Activated CD8-positive, alpha-beta memory T cell treated with anti-CD3 and anti-CD28 coated beads for 36 hours (primary cell): ENCODE measurements around the gene FAM222A. TPM values are rescaled to one million over a fixed set of nuclear protein-coding genes. Genes with fewer than 3 reads are reported as not detected.
"Not testable (repeated sequence)": the region's sequence is repeated elsewhere in the genome, so short reads cannot be mapped to it uniquely, and the experiment has no call there.

Source experiments
- CTCF ChIA-PET: fragments of 350-600 bp; sonication (Branson Sonifier 250); formaldehyde crosslinking; loops from one replicate; lab custom pipeline; 2021; ENCODE audit warnings: antibody characterized with exemption; lab: Charles Lee
- POLR2A ChIA-PET: fragments of 350-600 bp; sonication (Branson Sonifier 250); formaldehyde crosslinking; loops from one replicate; lab custom pipeline; 2021; ENCODE audit warnings: antibody characterized with exemption; lab: Charles Lee
- total RNA-seq, 2 experiments: library from RNA; stranded (reverse); gene quantifications; one replicate each; pipeline ENCODE4 v1.2.3, GENCODE V29; 2021

The FAM222A gene
- total RNA-seq, 2 experiments from 2014 or later: 2.1 to 2.5 TPM

DNA sequence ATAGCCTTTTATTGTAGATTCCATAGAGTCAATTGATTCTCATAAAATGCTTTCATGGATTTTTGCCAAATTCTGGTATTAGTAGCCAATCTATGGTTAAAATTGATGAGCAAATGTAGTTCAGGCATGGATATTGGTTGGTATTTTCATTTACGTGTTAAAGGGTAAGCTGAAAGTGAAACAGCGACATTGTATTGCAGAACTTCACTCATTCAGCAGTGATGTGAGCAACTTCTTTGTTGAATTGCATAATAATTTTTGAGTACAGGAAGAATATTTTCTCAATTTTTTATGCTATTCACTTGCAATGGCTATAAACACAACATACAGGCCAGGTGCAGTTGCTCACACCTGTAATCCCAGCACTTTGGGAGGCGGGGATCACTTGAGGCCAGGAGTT, 24.2 kb upstream of the FAM222A start:
- ChIA-PET POLR2A (no interaction called here), CTCF (no interaction called here)

DNA sequence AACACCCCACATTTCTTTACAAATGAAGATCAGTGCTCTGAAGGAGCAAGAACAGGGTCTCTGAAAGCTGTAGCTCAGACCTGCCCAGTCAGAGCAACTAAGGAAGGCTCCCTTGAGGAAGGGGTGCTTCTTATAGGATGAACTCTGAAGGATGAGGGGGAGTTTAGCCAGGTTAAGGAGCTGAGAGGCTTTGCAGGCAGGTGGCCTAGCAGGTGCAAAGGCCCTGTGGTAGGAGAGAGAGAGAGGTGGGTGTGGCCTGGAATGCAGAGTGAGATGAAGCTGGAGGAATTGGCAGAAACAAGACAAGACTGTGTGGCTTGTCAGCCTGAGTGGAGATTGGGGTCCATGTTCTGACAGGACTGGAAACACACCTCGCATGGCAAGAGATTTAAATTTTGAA, 20.5 kb upstream of the FAM222A start:
- CTCF ChIA-PET: no interaction called here
- POLR2A ChIA-PET: interaction anchor here (0.7 kb wide), 1 partner anchor 21 kb away, joined by 3 read pairs; the partner anchor contains the start of gene FAM222A

GRCh38 chr12:109693653-109694600, 19.7 kb upstream of the FAM222A start:
- POLR2A ChIA-PET: interaction anchor here (0.7 kb wide), 1 partner anchor 20 kb away, joined by 3 read pairs; the partner anchor contains the start of gene FAM222A
- CTCF ChIA-PET: no interaction called here

GRCh38 chr12:109694629-109695028, 19.0 kb upstream of the FAM222A start:
- CTCF ChIA-PET: interaction anchor here (0.7 kb wide), 1 partner anchor 1586 kb away, joined by 4 read pairs; no protein-coding TSS in a partner anchor
- POLR2A ChIA-PET: not testable (repeated sequence)

- ChIA-PET CTCF (interaction anchor here (0.7 kb wide), 1 partner anchor 1585 kb away, joined by 4 read pairs; no protein-coding TSS in a partner anchor), POLR2A (no interaction called here)
Measured at GRCh38 chr12:109695416-109695815, 18.2 kb upstream of the FAM222A start.

GRCh38 chr12:109695961-109696461, 17.6 kb upstream of the FAM222A start:
- POLR2A ChIA-PET: no interaction called here
- CTCF ChIA-PET: no interaction called here

DNA sequence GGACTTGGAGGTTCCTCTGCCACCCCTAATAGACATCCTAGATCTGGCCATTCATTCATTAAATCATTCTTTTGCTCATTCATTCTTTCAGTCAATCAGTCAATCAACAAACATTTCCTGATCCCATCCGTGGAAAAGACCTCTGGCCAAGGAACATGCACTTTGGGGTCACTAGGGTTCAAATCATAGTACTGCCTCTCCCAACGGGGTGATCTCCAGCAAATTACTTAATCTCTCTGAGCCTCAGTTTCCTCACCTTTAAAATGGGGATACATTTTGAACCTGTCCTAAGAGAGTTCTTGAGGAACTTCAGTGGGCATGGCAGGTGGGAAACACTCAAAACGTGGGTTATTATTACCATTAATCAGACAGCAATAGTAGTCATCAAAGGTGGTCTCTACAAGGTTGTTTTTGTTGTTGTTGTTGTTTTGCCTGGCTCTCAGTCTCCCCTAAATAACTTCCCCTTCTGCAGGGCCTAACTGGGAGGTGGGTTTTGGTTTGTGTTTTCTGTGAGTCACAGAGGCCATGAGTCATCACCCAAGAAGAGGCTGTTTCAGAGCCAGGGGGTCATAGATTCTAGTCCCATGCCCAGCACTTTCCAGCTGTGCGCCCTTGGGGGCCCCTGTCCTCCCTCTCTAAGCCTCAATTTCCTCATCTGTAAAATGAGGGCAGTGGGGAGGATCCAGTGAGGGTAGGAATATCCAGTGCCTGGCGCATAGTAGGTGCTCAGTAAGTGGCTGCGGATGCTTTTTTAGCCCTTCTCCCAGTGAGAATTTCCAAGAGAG, 16.9 kb upstream of the FAM222A start:
- ChIA-PET CTCF (no interaction called here), POLR2A (no interaction called here)

- CTCF ChIA-PET: no interaction called here
- POLR2A ChIA-PET: no interaction called here
Measured at GRCh38 chr12:109697270-109697553, 16.4 kb upstream of the FAM222A start.

DNA sequence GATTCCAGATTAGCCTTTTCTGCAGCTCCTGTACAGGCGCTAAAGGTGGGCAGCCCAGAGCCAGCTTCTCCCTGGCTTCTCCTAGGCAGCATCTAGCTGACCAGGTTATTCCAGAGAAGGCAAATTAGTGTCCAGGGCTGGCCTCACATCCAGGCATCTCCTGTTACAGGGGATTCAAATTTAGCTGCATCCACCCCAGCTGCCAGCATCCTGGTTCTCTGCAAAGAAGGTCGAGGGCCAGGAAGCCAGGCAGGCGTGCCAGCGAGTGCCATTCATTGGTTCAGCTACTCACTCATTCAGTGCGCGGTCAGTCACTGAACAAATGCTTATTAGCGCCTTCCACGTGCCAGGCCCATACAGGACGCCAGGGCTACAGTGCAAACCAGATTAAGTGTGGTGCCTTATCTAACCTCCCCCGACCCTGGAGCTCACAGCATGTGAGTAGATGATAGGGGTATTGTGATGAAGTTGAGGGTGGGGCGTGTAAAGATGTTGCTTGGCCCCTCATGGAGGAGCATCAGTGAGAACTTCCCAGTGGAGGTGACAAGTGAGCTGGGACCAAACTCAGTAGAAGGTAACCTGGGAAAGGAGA, 15.7 kb upstream of the FAM222A start:
- ChIA-PET CTCF (interaction anchor here (1.3 kb wide), 1 partner anchor 77 kb away, joined by 3 read pairs; no protein-coding TSS in a partner anchor), POLR2A (no interaction called here)

DNA sequence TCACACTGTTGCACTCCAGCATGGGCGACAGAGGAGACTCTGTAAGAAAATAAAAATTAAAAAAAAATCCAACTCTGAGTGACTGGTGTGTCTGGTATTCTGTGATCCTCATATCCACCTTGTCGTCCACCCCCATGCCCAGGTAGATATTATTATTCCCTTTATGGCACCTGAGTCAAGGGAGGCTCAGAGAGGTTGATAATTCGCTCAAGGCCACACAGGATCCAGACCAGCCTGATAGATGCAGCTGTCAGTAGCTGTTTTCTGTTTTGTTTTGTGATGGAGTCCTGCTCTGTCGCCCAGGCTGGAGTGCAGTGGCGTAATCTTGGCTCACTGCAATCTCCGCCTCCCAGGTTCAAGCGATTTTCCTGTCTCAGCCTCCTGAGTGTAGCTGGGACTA, 14.8 kb upstream of the FAM222A start:
- ChIA-PET POLR2A (no interaction called here), CTCF (interaction anchor here (1.3 kb wide), 1 partner anchor 76 kb away, joined by 3 read pairs; no protein-coding TSS in a partner anchor)

DNA sequence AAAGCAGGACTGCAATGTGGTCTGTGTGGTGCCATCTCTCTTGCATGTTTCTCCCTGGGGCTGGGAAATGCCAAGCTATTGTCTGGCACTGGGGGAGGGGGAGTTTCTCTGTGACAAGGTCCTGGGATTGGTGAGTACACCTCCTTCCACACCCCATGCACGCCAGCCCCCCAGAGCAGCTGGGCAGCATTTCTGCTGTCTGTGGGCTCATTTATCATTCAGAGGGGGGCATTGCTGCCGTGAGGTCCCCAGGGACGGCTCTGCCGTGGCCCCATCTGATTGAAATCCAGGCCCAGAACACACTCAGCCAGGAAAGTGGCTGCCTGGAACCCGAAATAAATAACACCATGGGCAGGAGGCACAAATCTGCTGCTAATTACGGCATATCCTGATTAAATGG, 12.6 kb upstream of the FAM222A start:
- ChIA-PET POLR2A (no interaction called here), CTCF (no interaction called here)

DNA sequence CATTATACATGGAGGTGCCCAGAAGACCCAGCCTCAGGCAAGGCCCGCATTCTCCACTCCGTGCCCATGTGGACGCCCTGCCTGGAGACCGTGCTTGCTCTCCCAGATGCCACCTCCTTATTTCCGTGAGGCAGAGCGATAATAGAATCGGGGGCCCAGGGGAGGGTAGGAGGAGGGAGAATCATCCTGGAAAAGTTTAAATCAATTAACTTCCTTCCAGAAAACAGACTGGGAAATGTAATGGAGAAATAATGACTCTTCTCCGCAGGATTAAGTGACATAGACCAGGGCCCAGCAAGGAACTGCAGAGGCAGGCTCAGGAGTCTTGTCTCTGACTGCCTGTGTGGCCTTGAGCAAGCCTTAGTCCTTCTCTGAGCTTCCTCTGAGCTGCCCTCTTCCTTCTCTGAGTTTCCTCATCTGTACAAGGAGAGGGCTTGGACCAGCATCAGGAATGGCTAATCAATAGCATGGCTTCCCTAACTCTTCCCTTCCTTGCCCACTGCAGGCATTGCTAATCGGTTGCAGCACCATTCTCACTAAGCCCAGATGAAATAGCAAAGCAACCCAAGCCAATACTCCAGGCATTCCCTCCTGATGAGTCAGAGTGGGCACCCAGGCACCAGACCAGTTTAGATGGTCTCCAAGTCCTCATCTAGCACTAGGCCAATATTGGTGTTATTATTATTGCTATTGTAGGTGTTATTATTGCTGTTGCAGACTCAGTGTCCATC, 11.3 kb upstream of the FAM222A start:
- ChIA-PET POLR2A (no interaction called here), CTCF (no interaction called here)

DNA sequence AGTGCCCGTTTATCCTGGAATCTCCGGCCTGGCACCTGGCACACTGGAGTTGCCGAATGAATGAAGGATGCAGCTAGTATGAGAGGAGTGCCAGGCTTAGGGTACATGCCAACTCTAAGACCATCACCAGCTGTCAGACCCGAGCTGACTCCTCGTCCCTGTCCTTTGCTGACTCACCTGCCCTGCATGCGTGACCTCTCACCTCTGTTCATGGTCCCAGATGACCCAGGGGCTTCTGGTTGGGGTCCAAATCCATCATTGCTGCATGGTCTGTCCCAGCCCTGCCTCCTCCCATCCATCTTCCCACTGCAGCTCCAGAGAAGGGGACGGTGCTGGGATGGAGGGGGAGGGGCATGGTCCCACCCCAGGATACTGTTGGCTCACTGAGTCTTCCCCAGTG, 9.9 kb upstream of the FAM222A start:
- CTCF ChIA-PET: interaction anchor here (1.3 kb wide), 1 partner anchor 11 kb away, joined by 3 read pairs; no protein-coding TSS in a partner anchor

GRCh38 chr12:109704371-109705098, 9.1 kb upstream of the FAM222A start:
- CTCF ChIA-PET: interaction anchor here (0.7 to 1.3 kb wide), 2 partner anchors 10 to 33 kb away, joined by 3 to 4 read pairs; no protein-coding TSS in a partner anchor
- POLR2A ChIA-PET: no interaction called here

More for the DNA sequence above, 9.9 kb upstream of the FAM222A start:
- POLR2A ChIA-PET: no interaction called here

GRCh38 chr12:109705291-109705690, 8.3 kb upstream of the FAM222A start:
- ChIA-PET POLR2A (no interaction called here), CTCF (no interaction called here)

- CTCF ChIA-PET: no interaction called here
- POLR2A ChIA-PET: no interaction called here
Measured at GRCh38 chr12:109706398-109706746, 7.3 kb upstream of the FAM222A start.

DNA sequence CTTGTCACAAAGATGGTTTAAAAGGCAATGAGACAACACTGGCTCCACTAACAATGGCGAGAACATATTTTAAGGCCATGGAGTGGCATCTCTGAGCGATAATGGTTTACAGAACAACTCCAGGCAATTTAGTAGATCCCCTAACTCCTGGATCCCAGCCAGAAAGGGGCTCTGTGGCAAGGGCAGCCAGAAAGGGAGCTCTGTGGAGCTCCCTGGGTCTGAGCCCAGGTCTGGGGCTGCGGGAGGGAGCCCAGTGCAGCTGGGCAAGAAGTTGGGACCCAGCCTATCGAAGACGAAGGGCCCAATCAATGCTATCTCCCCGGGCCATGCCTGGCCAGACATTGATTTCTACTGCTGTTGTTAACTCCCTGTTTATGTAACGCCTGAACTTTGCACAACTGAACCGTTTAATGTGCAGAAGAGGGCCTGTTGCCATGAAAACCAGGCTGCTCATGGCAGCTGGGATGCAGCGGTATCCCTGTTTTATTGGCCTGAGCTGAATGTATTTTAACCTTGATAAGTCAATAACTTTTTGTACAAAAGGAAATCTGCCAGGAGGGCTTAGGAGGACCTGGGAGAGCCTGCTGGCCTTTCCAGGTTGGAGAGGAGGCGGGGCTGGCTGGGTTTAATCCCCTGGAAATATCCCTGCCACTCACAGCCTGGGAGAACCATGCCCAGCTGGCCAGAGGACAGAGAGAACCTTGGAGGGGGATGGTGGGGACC, 6.7 kb upstream of the FAM222A start:
- ChIA-PET POLR2A (no interaction called here), CTCF (no interaction called here)

GRCh38 chr12:109707470-109707821, 6.2 kb upstream of the FAM222A start:
- ChIA-PET POLR2A (no interaction called here), CTCF (no interaction called here)
